Measurements from ENCODE around the gene PHLPP1. TPM values are rescaled to one million over a fixed set of nuclear protein-coding genes. Genes with fewer than 3 reads are reported as not detected.

Gene PHLPP1
- total and polyA plus RNA-seq, 8 donors = 2.1 to 77.0 (median 12.5) TPM

DNA sequence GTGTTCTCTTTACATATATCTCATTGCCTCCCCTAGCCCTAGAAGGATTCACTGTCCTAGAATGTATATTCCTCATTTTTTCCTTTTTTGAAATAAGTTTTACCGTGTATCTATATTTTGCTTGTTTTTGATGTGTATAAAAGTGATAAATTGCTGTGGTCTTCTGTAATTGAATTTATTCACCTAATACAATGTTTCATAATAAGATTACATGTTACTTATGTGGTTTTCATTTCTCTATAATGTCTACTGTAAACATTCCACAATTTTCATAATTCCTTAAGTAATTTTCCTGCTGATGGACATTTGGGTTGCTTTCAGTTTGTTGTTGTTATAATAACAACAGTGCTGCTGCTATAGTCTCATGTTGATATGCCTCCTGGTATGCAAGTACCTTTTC lies 118.2 kb downstream of the PHLPP1 start:
- WGBS, 5 donors = 83 to 94% (median 89%) methylated on average over 1 of the region's 1 CpG
- Histone ChIP-seq H3K4me1 (peaks cover 0 to 9% (median 0%) of the 10 kb centered on the region in 4 donors), H3K36me3 (peaks cover 0 to 11% (median 9%) of the 10 kb centered on the region in 4 donors), H3K27ac (no peak overlapping the region), H3K9me3 (no peaks in the 10 kb centered on the region), H3K4me3 (no peak overlapping the region), H3K27me3 (no peaks in the 10 kb centered on the region)
- TF ChIP-seq POLR2A (IDR thresholded peaks at IDR 0.05) (no peak), POLR2AphosphoS5 (IDR thresholded peaks at IDR 0.05) (no peak), EP300 (IDR thresholded peaks at IDR 0.05) (no peak)
- TF ChIP-seq, protein P1, sequence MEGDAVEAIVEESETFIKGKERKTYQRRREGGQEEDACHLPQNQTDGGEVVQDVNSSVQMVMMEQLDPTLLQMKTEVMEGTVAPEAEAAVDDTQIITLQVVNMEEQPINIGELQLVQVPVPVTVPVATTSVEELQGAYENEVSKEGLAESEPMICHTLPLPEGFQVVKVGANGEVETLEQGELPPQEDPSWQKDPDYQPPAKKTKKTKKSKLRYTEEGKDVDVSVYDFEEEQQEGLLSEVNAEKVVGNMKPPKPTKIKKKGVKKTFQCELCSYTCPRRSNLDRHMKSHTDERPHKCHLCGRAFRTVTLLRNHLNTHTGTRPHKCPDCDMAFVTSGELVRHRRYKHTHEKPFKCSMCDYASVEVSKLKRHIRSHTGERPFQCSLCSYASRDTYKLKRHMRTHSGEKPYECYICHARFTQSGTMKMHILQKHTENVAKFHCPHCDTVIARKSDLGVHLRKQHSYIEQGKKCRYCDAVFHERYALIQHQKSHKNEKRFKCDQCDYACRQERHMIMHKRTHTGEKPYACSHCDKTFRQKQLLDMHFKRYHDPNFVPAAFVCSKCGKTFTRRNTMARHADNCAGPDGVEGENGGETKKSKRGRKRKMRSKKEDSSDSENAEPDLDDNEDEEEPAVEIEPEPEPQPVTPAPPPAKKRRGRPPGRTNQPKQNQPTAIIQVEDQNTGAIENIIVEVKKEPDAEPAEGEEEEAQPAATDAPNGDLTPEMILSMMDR (IDR thresholded peaks at IDR 0.05) = no peak
- intact Hi-C loops (cut with DNase I; ENCODE audit: low total_unique reads) = no loop called here
- no peak for DNase-seq

DNA sequence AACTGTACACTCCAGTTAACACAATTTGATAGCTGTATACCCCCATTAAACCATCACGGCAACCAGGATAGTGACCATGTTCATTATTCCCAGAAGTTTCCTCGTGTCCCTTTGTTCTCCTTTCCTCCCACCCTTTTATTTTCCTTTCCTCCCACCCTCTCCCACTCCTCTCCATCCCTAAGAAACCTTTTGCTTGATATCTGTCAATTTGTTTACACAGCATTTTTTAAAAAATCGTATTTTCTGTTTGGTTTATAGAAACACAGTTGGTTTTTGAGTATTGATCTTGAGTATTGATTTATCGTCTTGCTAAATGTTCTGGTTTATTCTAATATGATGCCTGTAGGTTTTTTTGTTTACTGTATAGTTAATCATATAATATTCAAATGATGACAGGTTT lies 119.4 kb downstream of the PHLPP1 start:
- peaks cover 0 to 9% (median under 1%) of the 10 kb centered on the region in 4 donors for H3K4me1 ChIP-seq
- H3K9me3 ChIP-seq = no peaks in the 10 kb centered on the region
- H3K4me3 ChIP-seq = no peak overlapping the region
- H3K36me3 ChIP-seq = peaks cover 0 to 13% (median 9%) of the 10 kb centered on the region in 4 donors
- 66 to 85% (median 73%) methylated on average over 4 of the region's 4 CpGs for WGBS, 5 donors
- no peak for DNase-seq
- intact Hi-C loops (cut with DNase I; ENCODE audit: low total_unique reads) = no loop called here
- no peaks in the 10 kb centered on the region for H3K27me3 ChIP-seq
- no peak overlapping the region for H3K27ac ChIP-seq
- TF ChIP-seq POLR2A (IDR thresholded peaks at IDR 0.05) (no peak), EP300 (IDR thresholded peaks at IDR 0.05) (no peak), POLR2AphosphoS5 (IDR thresholded peaks at IDR 0.05) (no peak)
- TF ChIP-seq, protein P1 (IDR thresholded peaks at IDR 0.05) = no peak

DNA sequence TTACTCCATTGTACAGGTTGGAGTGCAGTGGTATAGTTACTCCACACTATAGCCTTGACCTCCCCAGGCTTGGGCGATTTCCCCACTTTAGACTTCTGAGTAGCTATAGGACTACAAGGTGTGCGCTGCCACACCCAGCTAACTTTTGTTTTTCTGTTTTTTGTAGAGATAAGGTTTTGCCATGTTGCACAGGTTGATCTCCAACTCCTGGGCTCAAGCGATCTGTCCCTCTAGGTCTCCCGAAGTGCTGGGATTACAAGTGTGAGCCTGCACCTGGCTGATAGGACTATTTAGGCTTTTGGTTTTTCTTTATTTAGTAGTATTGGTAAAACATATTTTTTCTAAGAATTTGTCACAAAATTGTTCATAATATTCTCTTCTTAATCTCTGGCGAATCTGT lies 121.7 kb downstream of the PHLPP1 start:
- Histone ChIP-seq H3K9me3 (no peaks in the 10 kb centered on the region), H3K36me3 (peaks cover 0 to 3% (median 0%) of the 10 kb centered on the region in 4 donors), H3K4me1 (peaks cover 0 to 14% (median 3%) of the 10 kb centered on the region in 4 donors), H3K4me3 (no peak overlapping the region), H3K27ac (no peak overlapping the region), H3K27me3 (no peaks in the 10 kb centered on the region)
- intact Hi-C loops (cut with DNase I; ENCODE audit: low total_unique reads) = no loop called here
- WGBS, 5 donors = 94 to 99% (median 97%) methylated on average over 5 of the region's 5 CpGs
- TF ChIP-seq POLR2A (IDR thresholded peaks at IDR 0.05) = no peak
- TF ChIP-seq, protein P1 (IDR thresholded peaks at IDR 0.05) = no peak
- no peak for TF ChIP-seq EP300 (IDR thresholded peaks at IDR 0.05)
- TF ChIP-seq POLR2AphosphoS5 (IDR thresholded peaks at IDR 0.05) = no peak
- no peak for DNase-seq

DNA sequence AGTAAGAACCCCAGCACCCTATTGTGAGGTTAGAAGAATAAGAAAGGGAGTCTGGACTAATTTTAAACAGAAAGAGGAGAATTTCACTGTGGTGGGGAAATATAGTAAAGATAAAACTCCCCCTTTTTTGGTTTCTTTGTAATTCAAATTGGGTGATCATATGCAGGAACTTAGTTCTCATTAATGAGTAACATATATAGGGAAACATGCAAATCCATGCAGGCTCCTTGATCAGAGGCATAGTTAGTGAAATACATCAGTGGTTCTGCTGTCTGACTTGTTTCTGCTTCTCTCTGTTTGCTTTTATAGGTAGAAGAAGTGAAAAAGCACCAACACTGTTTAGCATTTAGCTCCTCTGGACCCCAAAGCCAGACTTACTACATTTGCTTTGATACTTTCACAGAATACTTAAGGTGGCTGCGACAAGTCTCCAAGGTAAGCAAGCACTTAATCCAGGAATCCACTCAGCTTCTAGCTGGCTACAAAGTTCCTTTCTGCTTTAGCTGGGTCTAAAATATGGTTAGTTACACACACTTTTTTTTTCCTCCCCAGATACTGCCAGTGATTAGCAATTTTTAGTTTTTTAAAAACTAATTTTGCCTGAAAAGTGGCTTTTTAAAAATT lies 123.2 kb downstream of the PHLPP1 start:
- intact Hi-C loops (cut with DNase I; ENCODE audit: low total_unique reads) = no loop called here

More for the DNA sequence above, 123.2 kb downstream of the PHLPP1 start:
- H3K9me3 ChIP-seq = no peaks in the 10 kb centered on the region
- H3K4me1 ChIP-seq = peaks cover 0 to 14% (median 0%) of the 10 kb centered on the region in 4 donors
- H3K27ac ChIP-seq = no peak overlapping the region
- H3K4me3 ChIP-seq = no peak overlapping the region
- H3K27me3 ChIP-seq = no peaks in the 10 kb centered on the region
- DNase-seq = no peak
- peaks cover 0 to 3% (median 0%) of the 10 kb centered on the region in 4 donors for H3K36me3 ChIP-seq
- TF ChIP-seq, protein P1 (IDR thresholded peaks at IDR 0.05) = no peak
- TF ChIP-seq POLR2AphosphoS5 (IDR thresholded peaks at IDR 0.05) (no peak), POLR2A (IDR thresholded peaks at IDR 0.05) (no peak), EP300 (IDR thresholded peaks at IDR 0.05) (no peak)
- 91 to 100% (median 93%) methylated on average over 1 of the region's 1 CpG for WGBS, 5 donors

Measured in stomach (tissue), 9 donors.